Mammary epithelial cell (primary cell): ENCODE results near the gene PCSK5.

ENCODE experiments used
- CTCF ChIP-seq, 2 donors: IDR thresholded peaks in 1 of 2; conservative IDR thresholded peaks in 1 of 2; 2 replicates each; pipeline ENCODE4 v1.5.1; 2011 to 2012; ENCODE audit warnings: inconsistent platforms in 2 of 2, low read length in 2 of 2, mild to moderate bottlenecking in 2 of 2, control low read depth in 1 of 2, low read depth in 1 of 2; ENCODE audit not compliant: insufficient read depth in 1 of 2; ENCODE audit errors: extremely low read depth in 1 of 2
- EZH2 ChIP-seq: IDR thresholded peaks from 2 replicates; pipeline ENCODE4 v1.6.1; 2012; ENCODE audit warnings: low read length, inconsistent platforms, borderline replicate concordance

GRCh38 chr9:76090330-76090729, 199.9 kb downstream of the PCSK5 start:
- TF ChIP-seq CTCF (conservative IDR thresholded peaks at IDR 0.05 in 1 of 2, IDR thresholded peaks at IDR 0.05 in 1 of 2; ENCODE audit: extremely low read depth in 1 of 2, insufficient read depth in 1 of 2, low read depth in 1 of 2, low read length in 2 of 2): no peak
- no peak for TF ChIP-seq EZH2
